Upper lobe of left lung (tissue), 6 donors: Measurements from ENCODE around the gene GALNT5. TPM values are rescaled to one million over a fixed set of nuclear protein-coding genes. Genes with fewer than 3 reads are reported as not detected.

Source experiments
- ATAC-seq, 2 donors: fragments of 200-7000 bp; cut with Tn5 transposase; one replicate each; pipeline ENCODE4 v1.9.1; 2022; ENCODE audit warnings: mild to moderate bottlenecking in 2 of 2, moderate library complexity in 2 of 2; ENCODE audit not compliant: low FRiP score in 2 of 2
- DNase-seq, 2 donors: peaks; one replicate each; pipeline ENCODE4 v3.0.0-alpha.2; 2019 to 2020
- H3K27ac ChIP-seq, 4 donors: fragments of 200-600 bp; sonication (generic); one replicate each; pipeline ENCODE4 v1.5.1; 2016 to 2019
- H3K27me3 ChIP-seq, 4 donors: fragments of 200-600 bp; sonication (generic); one replicate each; pipeline ENCODE4 v1.5.1; 2017 to 2019
- H3K36me3 ChIP-seq, 4 donors: fragments of 200-600 bp; sonication (generic); one replicate each; pipeline ENCODE4 v1.5.1; 2016 to 2019
- H3K4me1 ChIP-seq, 4 donors: fragments of 200-600 bp; sonication (generic); one replicate each; pipeline ENCODE4 v1.5.1; 2018 to 2019
- H3K4me3 ChIP-seq, 4 donors: fragments of 200-600 bp; sonication (generic); one replicate each; pipeline ENCODE4 v1.5.1; 2017 to 2019; ENCODE audit warnings: mild to moderate bottlenecking in 2 of 4, moderate library complexity in 1 of 4
- H3K9me3 ChIP-seq, 4 donors: fragments of 200-600 bp; sonication (generic); one replicate each; pipeline ENCODE4 v1.5.1; 2018 to 2019
- EP300 ChIP-seq, 4 donors: sonication (generic); formaldehyde crosslinking; IDR thresholded peaks; one replicate each; pipeline ENCODE4 v1.5.1; 2017; ENCODE audit warnings: antibody characterized with exemption in 4 of 4, control low read depth in 2 of 4
- POLR2A ChIP-seq, 4 donors: fragments of 450-650 bp; IDR thresholded peaks; one replicate each; pipeline ENCODE4 v1.5.1; 2016 to 2017; ENCODE audit warnings: antibody characterized with exemption in 4 of 4, mild to moderate bottlenecking in 2 of 4
- POLR2AphosphoS5 ChIP-seq, 2 donors: sonication (generic); formaldehyde crosslinking; IDR thresholded peaks; one replicate each; pipeline ENCODE4 v1.5.1; 2017; ENCODE audit warnings: antibody characterized with exemption in 2 of 2
- WGBS, 2 donors: methylation state at CpG; one replicate each; pipeline ENCODE4 v1.1.5; 2017 to 2018; 5-methylcytosine and 5-hydroxymethylcytosine counted together
- total RNA-seq, 6 donors: library from RNA; depleted of rRNA in 4 of 6; stranded (reverse); fragments of >200 nt in 4 of 6; gene quantifications; one replicate each; pipeline versions ENCODE4 v1.1.0 to v1.2.1, GENCODE V29; 2016 to 2021
- TF ChIP-seq, protein P1 (sequence below), 6 experiments: fragments of 450-650 bp in 4 of 6; fragments of 200-600 bp in 2 of 6; sonication (generic) in 2 of 6; IDR thresholded peaks; one replicate each; pipeline ENCODE4 v1.5.1; 2016 to 2019; ENCODE audit warnings: antibody characterized with exemption in 6 of 6
- donor health status: DM: no; HTN: no; CAD: no; lungs with moderate emphysema.
- donor health status: DM: no; HTN: yes; CAD: no; lungs with severe emphysema.

The GALNT5 gene
- total RNA-seq, 6 donors from 2014 or later = 23.0 to 42.9 (median 24.4) TPM

DNA sequence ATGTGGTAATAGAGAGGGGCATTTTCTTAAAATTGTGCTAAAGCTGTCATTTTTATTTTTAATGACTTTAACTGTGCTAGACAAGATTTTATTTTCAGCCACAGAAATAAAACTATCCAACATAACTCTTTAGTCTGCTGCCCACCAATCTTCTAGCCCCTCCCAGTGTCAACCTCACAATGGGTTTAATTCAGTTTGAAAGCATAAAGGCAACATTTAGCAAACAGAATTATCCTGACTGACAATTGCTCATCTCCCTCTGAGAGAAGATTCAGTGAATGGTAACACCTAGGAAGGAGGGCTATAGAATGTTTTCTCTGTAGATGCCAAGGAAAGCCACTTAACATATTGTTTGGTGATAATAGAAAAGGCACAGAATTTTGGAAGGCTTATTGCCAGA, 62.9 kb downstream of the GALNT5 start:
- ATAC-seq = no peak
- no peak overlapping the region for H3K27ac ChIP-seq
- no peaks in the 10 kb centered on the region for H3K27me3 ChIP-seq
- TF ChIP-seq POLR2AphosphoS5 (IDR thresholded peaks at IDR 0.05) (no peak), EP300 (IDR thresholded peaks at IDR 0.05) (no peak), POLR2A (IDR thresholded peaks at IDR 0.05) (no peak)
- TF ChIP-seq, protein P1, sequence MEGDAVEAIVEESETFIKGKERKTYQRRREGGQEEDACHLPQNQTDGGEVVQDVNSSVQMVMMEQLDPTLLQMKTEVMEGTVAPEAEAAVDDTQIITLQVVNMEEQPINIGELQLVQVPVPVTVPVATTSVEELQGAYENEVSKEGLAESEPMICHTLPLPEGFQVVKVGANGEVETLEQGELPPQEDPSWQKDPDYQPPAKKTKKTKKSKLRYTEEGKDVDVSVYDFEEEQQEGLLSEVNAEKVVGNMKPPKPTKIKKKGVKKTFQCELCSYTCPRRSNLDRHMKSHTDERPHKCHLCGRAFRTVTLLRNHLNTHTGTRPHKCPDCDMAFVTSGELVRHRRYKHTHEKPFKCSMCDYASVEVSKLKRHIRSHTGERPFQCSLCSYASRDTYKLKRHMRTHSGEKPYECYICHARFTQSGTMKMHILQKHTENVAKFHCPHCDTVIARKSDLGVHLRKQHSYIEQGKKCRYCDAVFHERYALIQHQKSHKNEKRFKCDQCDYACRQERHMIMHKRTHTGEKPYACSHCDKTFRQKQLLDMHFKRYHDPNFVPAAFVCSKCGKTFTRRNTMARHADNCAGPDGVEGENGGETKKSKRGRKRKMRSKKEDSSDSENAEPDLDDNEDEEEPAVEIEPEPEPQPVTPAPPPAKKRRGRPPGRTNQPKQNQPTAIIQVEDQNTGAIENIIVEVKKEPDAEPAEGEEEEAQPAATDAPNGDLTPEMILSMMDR (IDR thresholded peaks at IDR 0.05) = no peak
- no peaks in the 10 kb centered on the region for H3K36me3 ChIP-seq
- H3K4me3 ChIP-seq = no peak overlapping the region
- DNase-seq = no peak
- H3K4me1 ChIP-seq = no peaks in the 10 kb centered on the region
- H3K9me3 ChIP-seq = no peaks in the 10 kb centered on the region

DNA sequence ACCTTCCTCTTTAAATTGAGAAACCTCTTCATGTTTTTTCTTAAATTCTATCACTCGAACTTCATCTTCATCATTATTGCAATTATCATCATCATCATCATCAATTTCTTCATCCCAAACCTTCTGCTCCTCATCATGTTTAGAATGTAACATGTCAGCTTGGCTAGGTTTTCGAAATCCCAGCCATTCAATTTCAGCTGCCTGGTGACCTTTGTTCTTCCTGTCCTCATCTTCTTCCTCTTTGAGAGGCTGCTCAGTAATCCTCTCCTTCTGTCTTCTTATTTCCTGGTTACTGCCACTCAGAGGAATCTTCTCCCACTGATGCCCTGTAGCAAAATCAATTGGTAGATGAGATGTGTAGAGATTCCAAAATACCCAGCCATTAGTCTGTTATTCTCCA, 64.0 kb downstream of the GALNT5 start:
- Histone ChIP-seq H3K9me3 (no peaks in the 10 kb centered on the region), H3K4me3 (no peak overlapping the region), H3K27ac (no peak overlapping the region), H3K27me3 (no peaks in the 10 kb centered on the region), H3K4me1 (no peaks in the 10 kb centered on the region), H3K36me3 (no peaks in the 10 kb centered on the region)
- TF ChIP-seq EP300 (IDR thresholded peaks at IDR 0.05) = no peak
- TF ChIP-seq POLR2AphosphoS5 (IDR thresholded peaks at IDR 0.05) = no peak
- TF ChIP-seq, protein P1 (IDR thresholded peaks at IDR 0.05) = no peak
- no peak for TF ChIP-seq POLR2A (IDR thresholded peaks at IDR 0.05)
- WGBS, 2 donors = 56 to 57% methylated on average over 2 of the region's 2 CpGs
- DNase-seq (no peak), ATAC-seq (no peak)

GRCh38 chr2:157322432-157322831, 64.9 kb downstream of the GALNT5 start:
- 89 to 94% methylated on average over 4 of the region's 4 CpGs for WGBS, 2 donors
- ATAC-seq (no peak), DNase-seq (no peak)
- Histone ChIP-seq H3K27ac (no peak overlapping the region), H3K9me3 (no peaks in the 10 kb centered on the region), H3K4me3 (no peak overlapping the region), H3K4me1 (no peaks in the 10 kb centered on the region), H3K36me3 (no peaks in the 10 kb centered on the region), H3K27me3 (no peaks in the 10 kb centered on the region)
- TF ChIP-seq, protein P1 (IDR thresholded peaks at IDR 0.05) = no peak
- TF ChIP-seq POLR2A (IDR thresholded peaks at IDR 0.05) (no peak), POLR2AphosphoS5 (IDR thresholded peaks at IDR 0.05) (no peak), EP300 (IDR thresholded peaks at IDR 0.05) (no peak)

DNA sequence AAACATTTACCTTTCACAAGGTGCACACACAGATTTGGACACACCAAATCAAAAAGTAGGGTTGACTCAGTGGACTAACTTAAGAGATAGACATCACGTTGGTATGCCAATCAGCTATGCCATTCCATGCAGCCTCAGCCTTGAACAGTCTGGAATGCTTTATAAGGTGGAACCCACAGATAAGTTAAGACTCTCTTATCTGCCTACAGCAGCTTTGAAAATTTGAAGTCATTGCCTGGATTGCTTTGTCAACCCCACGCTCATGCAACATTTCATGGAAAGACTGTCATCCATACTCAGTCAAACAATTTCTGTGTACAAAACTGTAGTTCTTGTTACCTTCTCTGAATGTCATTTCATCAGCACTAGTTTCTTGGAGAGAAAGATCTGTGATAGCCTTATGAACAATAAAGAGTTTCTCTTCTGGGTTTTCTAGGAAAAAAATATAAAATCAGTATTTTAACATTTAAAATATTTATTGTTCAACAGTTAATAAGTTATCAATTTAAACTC, 66.9 kb downstream of the GALNT5 start:
- Histone ChIP-seq H3K27me3 (no peaks in the 10 kb centered on the region), H3K4me3 (no peak overlapping the region), H3K27ac (no peak overlapping the region), H3K9me3 (no peaks in the 10 kb centered on the region), H3K36me3 (no peaks in the 10 kb centered on the region), H3K4me1 (peaks cover 0 to 3% (median 0%) of the 10 kb centered on the region in 4 donors)
- ATAC-seq = no peak
- TF ChIP-seq EP300 (IDR thresholded peaks at IDR 0.05) (no peak), POLR2AphosphoS5 (IDR thresholded peaks at IDR 0.05) (no peak)
- TF ChIP-seq, protein P1 (IDR thresholded peaks at IDR 0.05) = no peak
- 81 to 83% methylated on average over 2 of the region's 2 CpGs for whole genome bisulfite sequencing, 2 donors
- DNase-seq = no peak

- H3K27me3 ChIP-seq = no peaks in the 10 kb centered on the region
- ATAC-seq (no peak), DNase-seq (no peak)
- TF ChIP-seq EP300 (IDR thresholded peaks at IDR 0.05) = no peak
- no peak for TF ChIP-seq POLR2AphosphoS5 (IDR thresholded peaks at IDR 0.05)
- no peaks in the 10 kb centered on the region for H3K9me3 ChIP-seq
- H3K27ac ChIP-seq = no peak within 1 kb of the TSS
- peaks cover 0 to 3% (median 0%) of the 10 kb centered on the region in 4 donors for H3K4me1 ChIP-seq
- H3K36me3 ChIP-seq = no peaks in the 10 kb centered on the region
- no peak within 1 kb of the TSS for H3K4me3 ChIP-seq
Observed at GRCh38 chr2:157325786-157326185, 68.3 kb downstream of the GALNT5 start, which contains the start of gene ERMN. TSS of gene ERMN (minus strand) at chr2:157325824. CDS start at chr2:157325642, 182 bp downstream.
